T-helper 22 cell (primary cell): ENCODE results near the gene HYAL2.
A peak's percentile ranks its signal among the peaks of the same experiment; 100 is the strongest.

ENCODE experiments used
- DNase-seq: peaks from one replicate; pipeline ENCODE4 v3.0.0-alpha.2; 2020; ENCODE audit warnings: low read depth

HYAL2 gene, protein sequence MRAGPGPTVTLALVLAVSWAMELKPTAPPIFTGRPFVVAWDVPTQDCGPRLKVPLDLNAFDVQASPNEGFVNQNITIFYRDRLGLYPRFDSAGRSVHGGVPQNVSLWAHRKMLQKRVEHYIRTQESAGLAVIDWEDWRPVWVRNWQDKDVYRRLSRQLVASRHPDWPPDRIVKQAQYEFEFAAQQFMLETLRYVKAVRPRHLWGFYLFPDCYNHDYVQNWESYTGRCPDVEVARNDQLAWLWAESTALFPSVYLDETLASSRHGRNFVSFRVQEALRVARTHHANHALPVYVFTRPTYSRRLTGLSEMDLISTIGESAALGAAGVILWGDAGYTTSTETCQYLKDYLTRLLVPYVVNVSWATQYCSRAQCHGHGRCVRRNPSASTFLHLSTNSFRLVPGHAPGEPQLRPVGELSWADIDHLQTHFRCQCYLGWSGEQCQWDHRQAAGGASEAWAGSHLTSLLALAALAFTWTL

DNA sequence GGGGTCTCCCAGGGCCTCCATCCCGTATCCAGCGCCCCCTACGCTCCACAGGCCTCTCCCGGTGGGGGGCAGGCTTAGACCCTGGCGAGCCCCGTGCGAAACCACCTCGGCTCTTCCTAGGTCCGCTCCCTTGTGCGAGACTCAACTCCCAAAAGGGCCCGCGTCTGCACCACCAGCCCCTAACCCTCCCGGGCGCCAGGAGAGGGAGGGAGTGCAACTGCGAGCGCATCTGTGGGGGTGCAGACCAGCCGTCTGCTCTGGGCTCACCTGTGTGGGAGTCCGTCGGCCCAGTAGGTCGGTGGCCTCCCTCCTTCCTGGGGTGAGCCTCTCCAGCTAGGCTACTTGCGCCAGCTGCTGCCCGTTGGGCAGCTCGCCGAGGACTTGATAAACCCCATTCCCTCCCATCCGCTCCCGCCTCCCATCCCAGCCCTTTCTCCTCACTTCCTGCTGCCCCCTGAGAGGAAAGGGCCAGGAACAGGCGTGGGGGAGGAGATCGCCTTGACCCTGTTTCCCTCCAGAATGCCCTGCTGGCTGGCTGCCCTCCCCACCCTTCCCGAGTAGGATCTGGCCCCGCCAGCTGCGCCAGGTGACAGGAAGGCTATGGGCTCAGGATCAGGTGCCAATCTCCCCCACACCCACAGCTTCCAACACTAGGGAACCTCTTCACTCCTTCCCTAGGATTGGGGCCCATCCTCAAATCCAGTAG, at the start of gene HYAL2:
TSS of gene HYAL2 (minus strand) at position 360 of the 706 bp plus-strand sequence. CDS start 2,256 bp downstream, outside the sequence.
- no peak for DNase-seq

DNA sequence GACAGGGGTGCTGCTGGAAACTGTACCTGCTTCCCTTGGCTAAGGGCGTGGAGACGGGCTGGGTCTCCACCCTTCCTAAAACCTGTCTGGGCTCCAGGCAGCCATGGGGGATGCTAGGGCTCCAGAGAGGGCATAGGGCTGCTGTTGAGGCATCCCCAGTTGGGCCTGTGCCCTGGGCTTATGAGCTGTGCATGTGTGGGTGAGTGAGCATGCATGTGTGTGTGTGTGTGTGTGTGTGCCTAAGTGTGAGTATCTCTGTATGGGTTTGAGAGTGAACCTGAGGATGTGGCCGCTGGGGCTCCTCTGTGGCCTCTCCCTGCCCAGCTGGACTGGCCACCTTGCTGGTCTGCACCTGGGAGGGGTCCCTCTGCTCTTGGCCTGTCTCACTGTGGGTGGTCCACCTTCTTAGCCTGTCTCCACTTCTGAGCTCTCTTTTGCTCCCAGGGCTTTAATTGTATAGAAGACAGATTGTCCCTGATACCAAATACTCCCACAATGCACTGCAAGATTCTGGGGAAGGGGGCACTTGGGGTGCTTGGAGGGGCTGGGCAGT, 48.7 kb upstream of the HYAL2 start:
- DNase-seq = no peak

DNA sequence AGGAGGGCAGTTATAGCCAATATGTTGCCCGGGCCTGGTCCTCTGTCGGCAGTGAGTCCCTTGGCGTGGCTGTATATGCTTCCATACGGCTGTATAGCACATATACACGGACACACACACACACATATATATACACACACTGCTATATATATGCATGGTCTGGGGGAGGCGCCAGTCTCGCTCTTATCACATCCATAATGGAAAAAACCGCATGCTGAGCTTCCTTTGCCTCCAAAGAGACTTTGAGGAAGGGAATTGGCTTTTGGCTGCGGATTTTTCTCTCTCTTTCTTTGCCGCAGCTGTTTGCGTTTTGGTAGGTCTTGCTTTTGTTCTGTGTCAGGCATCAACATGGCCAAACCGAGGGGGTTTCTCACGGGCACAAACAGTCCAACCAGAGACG, 48.0 kb upstream of the HYAL2 start:
- no peak for DNase-seq

DNA sequence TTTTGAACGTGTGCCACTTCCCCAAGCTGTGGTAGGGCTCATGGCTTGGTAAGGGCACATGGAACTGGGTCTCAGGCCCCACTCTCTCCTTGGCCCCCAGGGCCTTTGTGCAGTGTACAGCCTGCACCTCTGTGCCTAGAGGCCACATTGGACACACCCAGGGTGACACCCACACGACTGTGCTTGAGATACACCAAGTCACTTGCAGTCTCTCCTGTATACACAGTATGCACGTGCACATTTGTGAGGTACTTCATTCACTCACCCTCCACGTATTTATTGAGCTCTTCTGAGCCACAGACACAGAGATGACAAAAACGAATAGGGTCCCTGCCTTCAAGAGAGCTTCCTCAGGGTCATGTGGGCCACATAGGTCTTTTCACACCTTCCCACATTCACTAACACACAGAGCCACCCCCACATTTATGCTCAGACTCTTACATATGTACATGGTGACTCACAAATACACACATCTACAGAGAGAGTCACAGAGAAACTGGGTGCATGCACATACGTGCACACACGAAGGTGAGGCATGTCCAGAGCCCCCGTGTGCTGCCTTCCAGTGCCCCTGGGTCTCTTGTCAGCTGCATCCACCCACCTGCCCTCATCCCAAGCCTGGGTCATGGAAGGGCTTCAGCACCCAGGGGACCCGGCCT, 46.6 kb upstream of the HYAL2 start:
- no peak for DNase-seq

DNA sequence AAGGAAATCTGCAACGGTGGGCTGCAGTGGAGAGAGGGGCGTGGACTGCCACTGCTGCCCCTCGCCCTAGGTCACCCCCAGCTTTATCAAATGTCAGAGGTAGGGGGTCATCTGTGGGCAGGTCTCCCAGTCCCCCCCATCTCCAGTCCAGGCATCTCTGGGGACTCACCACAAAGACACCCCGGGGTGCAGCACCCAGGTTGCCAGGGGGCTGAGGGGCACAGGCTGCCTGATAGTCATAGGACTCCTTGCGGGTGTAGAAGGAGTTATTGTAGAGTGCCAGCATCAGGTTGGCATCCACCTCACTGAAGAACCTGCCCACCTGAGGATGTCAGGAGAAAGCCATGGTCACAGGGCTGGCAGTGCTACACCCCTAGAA, 43.3 kb upstream of the HYAL2 start:
- DNase-seq = no peak

DNA sequence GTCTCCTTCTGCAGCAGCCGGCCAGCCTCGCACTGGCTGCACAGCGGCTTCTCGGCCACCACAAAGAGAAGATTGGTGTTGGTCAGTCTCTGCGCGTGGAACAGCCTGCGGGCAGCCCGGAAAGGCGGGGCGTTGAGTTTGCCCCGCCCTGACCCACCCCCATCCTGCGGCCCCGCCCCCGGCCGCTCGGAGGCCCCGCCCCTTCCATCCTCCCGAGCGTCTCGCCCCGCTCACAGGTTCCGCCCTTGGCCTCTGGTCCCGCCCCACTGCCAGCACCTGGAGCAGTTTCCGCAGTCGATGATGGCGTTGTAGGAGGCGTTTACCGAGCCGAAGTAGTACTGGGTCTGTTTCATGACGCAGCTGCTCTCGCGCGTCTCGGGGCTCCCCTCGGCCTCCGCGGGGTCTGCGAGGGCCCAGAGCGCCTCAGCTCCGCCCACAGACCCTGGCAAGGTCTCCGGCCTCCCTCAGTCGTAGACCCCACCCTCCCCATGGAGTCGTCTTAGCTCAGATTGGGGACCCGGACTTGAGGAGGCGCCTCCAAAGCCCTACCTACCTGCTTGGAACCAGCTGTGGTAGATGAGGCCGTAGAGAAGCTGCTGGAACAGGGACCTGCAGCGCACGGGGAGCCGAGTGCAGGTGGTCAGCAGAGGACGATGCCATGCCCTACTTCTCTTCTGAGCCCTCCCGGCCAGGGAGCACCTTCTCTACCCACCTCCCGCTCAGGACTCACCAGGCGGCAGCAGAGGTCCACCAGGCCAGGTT, 42.7 kb upstream of the HYAL2 start:
- DNase-seq = peak; percentile 94

DNA sequence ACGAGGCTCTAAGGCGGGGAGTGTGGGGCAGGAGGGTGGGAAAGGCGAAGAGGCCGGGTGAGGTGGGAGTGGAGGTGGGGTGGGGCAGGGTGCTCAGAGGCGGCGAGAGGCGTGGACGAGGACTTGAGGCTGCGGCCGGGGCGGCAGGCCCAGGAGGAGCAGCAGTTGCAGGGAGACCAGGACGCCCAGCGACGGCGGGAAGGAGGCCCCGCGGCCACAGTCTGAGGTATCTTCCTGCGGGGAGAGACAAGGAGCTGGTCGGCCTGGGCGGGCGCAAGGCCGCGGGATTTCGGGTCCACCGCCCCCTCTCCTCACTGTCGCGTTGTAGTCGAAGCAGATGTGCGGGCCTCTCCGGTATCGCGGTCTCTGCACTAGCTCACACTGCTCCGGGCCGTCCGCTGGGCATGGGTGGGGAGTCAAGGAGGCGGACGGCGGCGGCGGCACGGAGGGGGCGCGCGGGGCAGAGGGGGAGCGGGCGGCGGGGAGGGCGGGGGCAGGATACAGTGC, 42.1 kb upstream of the HYAL2 start:
- no peak for DNase-seq

DNA sequence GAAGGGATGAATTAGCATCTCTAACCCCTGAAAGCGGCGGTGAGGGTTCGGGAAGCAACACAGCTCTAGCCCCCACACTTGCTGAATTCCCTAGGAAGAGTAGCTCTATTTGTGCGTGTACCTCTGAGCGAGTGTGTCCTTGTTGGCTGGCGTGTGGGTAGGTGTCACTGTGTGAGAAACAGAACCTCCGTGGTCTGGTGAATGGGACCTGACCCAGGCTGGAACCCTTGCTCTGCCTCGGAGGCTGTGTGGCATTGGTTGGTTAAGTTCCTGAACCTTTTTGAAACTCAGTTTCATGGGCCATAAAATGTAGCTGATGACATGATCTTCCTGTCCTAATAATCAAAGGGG, 37.2 kb upstream of the HYAL2 start:
- DNase-seq = no peak

DNA sequence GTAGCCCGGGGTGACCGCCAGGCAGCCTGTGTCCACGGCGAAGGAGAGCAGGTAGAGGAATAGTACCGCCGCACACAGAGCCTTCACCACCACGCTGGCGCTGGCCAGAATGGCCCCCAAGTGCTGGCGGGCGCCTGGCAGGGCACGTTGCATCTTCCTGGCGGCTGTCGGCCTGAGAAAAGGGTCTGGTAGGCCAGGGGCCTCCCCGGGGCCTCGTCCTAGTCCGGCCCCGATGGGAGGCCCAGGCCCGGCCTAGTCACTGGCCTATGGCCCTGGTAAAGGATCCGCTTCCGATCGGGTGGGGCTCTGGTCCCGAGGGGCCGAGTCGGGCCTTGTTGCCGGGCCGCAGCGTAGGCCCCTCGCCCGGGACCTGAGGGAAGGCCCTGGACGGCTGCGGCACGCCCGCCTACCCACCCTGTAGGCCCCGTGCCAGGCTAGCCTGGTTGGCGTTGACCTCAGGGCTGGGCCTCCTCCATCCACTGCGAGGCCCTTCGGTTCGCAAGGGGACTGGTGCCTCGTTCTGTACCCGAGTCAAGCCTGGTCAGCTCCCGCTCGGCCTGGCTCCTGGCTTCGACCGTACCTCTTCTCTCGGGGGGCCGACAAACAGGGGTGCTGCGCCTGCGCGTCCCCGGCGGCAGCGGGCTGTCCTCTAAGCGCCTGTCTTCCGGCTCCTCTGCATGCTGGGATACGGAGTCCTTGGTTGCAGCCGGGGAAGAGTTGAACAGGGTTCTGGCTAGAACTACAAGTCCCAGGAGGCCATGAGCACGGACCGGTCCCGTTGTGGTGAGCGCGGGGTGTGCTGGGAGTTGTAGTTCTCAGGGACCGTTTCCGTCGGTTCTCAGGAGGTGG, 36.6 kb upstream of the HYAL2 start, which contains the start of gene TMEM115:
TSS of gene TMEM115 (minus strand) at position 611 of the 849 bp plus-strand sequence. CDS start at position 153, 458 bp downstream.
- peak; percentile 96 for DNase-seq

DNA sequence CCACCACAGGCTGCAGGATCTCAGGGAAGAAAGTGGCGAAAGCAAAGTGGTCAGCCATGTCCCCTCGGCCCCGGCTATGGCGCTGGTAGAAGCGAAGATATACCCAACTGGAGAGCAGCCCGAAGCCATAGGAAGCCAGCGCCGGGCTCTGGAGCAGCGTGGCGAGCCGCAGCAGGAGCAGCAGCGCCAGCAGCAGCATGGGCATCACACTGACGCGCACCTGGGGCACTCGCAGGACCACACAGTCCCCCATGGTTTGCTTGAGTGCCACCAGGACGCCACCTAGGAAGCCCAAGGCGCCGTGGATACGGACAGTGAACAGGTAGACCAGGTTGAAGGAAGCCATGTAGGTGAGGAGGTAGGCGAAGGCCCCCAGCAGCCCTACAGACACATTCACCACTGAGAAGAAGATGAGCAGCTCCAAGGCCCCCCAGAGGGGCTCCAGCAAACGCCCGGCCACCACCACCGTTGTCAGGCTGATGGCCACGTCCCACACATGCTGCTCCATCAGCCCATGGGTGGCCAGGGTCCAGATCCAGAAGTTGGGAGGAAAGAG, 35.9 kb upstream of the HYAL2 start:
- DNase-seq = no peak

DNA sequence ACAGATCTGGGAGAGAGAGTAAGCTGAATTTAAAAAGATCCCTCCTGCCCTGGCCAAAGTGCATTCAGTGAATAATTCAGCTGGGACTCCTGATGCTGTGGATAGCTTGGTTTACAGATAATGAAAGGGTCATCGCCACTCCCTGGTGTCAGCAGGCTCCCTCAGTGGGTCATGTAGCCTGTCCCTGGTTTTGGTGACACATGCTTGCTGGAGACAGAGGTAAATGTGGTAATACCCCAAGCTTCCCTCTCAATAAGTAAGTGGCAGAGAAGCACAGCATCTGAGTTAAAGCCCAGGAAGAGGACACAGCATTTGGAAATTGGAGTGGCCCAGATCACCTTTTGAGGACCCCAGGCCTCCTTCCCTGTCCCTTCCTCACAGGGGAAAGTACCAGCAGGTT, 34.9 kb upstream of the HYAL2 start:
- no peak for DNase-seq

DNA sequence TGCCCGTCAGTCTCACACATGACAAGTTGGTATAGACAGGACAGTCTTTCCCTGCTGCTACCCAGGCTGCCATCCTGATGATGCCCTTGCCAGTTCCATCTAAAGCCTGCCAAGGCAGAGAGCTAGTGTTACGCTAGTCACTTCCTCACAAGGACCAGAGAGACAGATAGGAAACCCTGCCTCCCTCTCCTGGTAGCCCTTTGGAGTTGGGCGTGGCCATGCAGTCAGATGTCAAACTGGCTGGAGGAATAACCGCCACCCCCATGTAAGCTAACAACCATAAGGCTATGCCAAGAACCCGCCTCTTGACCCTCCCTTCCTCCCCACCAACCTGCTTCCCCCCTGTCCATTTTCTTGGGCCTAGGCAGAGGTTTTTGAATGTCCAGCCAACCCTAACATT, 34.0 kb upstream of the HYAL2 start:
- DNase-seq = no peak

DNA sequence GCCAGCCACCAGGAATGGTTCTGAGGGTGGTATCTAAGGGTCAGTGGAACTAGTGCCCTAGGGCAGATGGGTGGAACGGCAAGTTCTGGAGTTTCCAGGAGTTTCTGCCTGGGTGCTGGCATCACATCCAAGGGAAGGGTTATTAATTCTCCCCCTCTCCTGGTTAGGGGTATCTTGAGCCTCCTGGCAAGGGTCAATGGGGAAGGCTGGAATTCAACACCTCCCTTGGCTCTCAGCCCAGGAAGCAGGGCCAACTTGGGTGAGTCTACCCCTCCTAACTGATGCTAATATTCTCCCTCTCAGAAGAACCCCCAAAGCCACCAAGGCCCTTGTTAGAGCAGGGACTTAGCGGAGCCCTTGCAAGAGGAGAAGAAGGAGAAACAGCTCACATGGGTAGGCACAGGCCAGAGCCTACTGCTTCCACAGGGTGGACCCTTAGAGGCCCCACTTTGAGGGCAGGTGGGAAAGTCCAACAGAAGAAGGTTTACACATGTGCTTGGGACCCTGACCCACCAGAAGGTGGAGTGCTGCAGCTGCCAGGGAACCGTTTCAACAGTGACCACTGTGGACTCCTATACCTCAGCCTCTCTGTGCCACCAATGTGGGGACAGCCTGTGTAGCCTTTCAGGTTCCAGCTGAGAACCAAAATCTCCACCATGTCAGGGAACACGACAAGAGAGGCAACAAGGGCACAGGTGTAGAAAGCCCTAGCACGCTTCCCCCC, 33.4 kb upstream of the HYAL2 start:
- DNase-seq = no peak

DNA sequence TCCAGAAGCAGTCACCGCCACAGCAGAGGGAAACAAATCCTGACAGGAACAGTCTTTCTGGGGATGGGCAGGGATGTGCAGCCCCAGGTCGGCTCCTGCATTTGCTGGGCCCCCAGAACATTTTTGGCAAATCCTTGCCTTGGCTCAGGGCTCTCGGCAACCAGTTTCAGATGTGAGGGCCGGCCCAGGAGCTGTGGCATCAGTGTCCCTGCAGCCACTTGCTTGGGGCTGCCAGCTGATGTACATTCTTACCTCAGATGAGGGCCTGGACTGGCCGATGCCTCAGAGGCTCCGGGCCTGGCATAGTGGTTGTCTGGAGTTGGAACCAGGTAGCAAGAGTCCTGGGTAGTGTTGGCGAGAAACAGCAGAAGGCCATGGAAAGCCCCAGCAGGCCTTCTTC, 32.3 kb upstream of the HYAL2 start:
- DNase-seq = no peak

DNA sequence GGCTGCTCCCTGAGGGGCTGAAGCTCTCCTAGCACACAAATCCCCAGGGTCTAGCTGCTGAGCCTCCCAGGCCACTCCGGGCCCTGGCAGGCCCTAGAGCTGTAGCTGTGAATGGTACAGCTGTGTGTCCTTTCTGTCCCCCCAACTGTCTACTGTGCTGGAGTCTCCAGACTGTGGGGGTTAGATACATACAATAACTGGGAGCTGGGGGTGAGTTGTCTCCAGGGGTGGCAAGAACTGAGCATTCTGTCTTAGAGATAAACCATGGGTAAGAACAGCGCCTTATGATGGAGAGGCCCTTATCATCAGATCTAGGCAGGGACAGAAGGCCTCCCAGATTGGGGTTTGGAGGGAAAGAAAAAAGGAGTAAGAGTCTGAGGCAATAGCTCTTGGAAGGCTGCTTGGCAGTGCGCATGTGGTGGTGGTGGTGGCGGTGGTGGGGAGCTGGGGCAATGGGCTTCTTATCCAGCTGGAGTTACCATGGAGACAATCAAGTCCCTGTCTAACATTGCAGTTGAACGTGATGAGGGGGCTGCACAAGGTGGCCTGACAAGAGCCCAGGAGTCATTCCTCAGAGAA, 31.7 kb upstream of the HYAL2 start:
- no peak for DNase-seq

DNA sequence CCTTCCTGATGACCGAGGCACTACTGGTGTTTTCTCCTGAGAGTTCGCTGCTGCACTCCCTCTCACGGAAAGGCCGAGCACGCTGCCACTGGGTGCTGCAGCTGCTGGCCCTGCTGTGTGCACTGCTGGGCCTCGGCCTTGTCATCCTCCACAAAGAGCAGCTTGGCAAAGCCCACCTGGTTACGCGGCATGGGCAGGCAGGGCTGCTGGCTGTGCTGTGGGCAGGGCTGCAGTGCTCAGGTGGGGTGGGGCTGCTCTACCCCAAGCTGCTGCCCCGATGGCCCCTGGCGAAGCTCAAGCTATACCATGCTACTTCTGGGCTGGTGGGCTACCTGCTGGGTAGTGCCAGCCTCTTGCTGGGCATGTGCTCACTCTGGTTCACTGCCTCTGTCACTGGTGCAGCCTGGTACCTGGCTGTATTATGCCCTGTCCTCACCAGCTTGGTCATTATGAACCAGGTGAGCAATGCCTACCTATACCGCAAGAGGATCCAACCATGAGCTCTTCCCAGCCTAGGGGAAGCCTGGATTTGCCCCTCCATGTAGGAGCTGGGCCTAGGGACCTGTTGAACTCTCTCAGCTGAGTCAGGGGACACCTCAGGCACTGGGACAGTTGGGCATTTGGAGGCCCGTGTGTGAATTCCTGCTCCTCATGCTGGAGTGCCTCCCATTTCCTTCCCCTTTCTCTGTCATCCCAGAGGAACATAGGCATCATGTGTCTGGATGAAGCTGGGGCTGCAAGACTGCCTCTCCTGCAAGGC, 30.9 kb upstream of the HYAL2 start:
- DNase-seq = no peak

DNA sequence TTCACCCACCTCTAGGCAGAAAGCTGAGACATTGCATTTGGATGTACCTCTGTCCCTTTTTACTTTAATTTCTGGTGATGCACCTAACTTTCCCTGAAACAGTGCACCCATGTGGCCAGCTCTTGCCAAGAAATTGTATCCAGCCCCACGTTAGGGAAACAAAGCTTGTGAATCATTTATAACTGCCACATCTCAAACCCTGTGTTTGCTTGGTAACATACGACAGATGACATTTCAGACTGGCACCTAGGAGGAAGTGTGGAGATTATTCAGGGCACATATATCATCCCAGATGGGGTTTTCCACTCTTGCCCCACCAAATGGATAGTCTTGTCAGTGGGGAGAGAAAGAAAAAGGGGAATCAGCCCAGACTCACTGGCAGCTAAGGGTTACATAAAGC, 30.2 kb upstream of the HYAL2 start:
- DNase-seq = no peak

DNA sequence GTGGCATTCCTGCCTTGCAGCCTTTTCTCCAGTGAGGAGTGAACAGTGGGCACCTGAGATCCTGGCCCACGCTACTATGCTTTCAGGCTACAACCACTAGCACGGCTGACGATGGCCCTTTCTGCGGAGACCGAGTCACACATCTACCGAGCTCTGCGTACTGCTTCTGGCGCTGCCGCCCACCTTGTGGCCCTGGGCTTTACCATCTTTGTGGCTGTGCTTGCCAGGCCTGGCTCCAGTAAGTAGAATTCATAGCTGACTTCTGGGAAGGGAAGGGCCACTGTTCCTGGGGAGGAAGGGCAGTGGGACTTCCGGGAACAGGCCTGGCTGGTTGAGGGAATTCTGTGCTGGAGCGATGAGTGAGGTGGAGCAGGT, 28.8 kb upstream of the HYAL2 start:
- DNase-seq = no peak
